Effector CD4-positive, alpha-beta T cell (primary cell): ENCODE results near the gene RPS8.
"Not testable (repeated sequence)": the region's sequence is repeated elsewhere in the genome, so short reads cannot be mapped to it uniquely, and the experiment has no call there.

Experiments used
- DNase-seq: peaks from one replicate; pipeline ENCODE4 v3.0.0-alpha.2; 2020

The RPS8 gene

DNA sequence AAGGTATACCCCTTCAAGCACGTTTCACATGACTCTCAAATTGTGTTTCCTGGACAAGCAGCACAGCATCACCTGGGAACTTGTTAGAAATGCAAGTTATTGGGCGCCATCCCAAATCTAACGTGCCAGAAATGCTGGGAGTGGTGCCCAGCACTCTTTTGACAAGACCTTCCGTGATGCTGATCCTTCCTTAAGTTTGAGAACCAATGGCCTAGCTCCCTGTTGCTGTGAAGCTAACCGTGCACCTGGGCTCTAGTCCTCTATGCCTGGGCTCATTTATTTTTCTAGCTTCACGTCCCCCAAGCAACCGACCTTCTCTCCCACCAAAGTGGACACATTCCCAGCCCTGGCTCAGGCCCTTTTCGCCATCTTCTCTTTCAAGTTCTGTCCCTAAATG is 8.4 kb downstream of the RPS8 start:
- DNase-seq = no peak

DNA sequence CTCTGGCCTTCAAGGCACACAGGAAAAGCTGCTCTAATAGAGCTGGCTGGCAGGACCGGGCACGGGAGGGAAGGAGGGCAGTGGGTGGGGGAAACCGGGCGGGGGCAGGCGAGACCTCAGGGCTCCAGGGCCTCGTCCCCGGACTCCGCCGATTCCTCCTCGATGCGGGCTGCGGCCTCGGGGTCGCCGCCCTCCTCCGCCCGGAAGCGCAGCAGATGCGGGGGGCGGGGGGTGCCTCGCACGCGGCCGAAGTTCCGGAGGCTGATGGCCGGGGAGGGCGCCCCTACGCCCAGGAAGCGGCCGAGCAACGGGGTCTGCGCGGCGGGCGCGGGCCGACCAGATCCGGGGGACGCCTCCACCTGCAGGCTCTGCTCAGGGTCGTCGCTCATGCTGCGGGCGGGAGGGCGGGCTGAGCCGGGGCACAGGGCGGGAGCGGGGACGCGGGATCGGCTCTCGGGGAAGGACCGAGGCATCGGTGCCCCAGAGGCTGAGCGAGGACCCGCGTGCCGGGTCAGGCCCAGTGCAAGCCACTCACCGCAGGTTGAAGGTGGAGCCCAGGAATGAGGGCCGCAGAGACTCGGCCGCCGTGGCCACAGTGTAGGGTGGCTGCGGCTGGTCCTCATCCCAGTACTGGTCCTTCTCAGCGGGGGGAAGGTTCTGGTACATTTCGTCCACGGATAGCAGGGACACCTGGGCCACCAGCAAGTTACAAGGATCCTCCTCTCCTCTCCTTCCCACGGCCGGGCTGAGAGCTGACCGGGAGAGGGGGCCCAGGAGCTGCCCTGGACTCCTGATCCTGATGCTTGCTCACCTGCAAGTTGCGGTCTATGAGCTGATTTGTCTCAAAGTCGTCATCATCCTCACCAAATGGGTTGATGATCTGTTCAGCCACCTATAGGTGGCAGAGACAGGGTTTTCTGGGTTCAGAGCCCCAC is 9.0 kb downstream of the RPS8 start:
- DNase-seq = no peak

DNA sequence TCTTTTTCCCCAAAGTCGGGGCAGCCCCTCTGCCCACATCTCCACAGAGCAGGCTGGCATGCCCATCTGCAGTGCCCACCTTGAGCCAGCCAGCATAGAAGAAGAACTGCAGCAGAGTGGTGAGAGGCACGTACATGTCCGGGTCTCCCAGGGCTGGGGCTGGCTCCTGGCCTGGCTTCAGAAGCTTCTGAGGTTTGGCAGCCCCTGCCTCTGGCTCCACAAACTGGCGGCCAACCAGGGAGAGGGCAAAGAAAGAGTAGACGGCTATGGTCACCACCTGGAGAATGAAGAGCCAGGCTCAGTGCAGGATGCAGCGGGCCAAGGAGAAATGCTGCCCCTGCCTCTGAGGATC is 9.7 kb downstream of the RPS8 start:
- DNase-seq = no peak

DNA sequence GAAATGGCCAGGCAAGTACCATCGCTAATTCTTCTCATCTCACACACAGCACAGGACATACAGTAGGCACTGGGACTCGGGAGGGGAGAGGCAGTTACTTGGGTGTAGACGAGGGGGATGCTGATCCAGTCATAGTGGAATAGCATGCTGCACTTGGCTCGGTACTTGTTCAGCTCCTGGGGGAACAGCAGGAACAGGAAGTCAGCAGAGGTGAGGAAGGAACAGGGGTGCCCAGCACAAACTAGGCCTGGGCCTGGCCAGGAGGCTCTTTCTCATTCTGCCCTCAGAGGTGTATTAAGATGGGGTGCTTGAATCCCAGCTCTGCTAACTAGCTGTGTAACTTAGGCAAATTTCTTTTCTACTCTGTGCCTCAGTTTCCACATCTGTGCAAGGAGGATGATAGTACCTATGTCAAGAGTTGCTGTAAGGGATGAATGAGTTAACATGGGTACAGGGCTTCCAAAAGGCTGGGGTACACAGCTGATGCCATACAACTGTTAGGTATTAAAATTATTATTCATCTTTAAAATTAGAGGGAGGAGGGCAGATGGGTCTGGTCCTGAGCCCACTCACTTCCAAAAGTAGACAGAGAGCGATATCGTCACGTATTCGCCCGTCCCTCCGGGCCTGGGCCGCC is 10.3 kb downstream of the RPS8 start:
- DNase-seq = no peak

DNA sequence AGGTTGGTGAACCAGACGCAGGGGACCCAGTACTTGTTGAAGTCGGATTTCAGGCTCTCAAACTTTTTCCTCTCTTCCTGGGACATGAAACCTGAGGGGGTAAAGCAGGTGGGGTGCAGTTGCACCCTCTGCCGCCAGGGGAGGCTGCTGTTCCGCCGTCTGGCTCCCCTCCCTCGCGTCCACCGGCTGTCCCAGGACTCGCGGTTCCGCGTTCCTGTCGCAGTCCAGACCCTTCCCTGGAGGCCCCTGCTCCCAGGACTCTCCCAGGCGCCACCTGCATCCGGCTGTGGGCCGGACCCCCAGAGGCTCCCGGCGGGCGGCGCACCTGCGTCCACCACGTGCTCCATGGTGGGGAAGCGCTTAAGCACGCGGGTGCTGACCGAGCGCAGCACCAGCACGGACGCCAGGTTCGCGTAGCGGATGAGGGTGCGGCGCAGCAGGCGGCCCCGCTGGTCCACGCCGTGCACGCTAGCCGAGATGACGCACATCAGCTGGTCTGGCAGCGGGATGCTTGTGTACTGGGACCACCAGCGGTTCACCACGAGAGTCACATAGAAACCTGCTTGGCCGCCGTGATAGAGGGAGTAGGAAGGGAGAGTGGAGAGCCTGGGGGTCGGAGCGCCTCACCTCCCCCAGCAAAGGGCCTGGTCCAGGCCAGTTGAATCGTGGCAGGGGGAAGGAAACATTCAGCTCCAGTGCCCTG is 10.9 kb downstream of the RPS8 start:
- peak; percentile 71 for DNase-seq

DNA sequence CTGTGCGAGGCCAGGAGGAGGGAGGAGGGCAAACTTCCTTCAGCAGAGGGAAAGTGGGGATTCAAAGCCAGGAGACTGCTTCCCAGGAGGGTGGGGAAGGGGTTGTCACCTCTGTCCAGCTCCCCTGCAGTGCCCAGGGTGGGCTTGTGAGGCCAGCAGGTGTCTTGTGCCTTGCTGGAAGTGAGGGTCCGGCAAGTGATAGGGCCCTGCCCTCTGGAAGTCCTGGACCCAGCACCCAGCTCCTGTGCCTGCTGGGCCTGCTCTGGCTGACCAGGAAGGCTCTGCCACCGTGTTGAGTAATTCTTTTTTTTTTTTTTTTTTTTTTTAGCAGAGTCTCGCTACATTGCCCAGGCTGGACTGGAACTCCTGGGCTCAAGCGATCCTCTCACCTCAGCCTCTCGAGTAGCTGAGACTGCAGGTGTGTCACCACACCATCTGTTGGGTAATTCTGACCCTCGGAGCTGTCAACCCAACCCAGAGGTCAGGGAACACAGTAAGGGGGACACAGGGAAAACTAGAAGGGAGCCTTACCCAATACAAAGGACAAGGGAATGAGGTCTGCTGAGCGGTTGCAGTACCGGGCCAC is 11.6 kb downstream of the RPS8 start:
- DNase-seq = no peak

DNA sequence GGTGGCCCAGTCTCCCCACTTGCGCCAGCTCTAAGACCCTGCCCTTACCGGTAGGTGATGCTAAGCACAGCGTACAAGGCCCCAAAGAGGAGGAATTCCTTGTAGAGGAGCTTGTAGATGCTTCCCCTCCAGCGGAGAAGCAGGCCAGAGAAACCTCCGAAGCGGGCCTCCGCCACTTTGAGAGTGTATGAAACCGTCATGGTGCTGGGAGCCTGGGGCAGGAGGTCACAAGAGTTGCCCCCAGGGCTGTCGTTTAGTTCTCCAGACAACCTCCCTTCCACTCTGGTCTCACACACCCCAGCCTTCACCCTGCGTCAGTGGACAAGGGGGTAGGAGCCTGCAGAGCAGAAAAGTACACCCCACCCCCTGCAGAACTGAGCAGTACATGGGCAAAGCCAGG is 12.2 kb downstream of the RPS8 start:
- no peak for DNase-seq

DNA sequence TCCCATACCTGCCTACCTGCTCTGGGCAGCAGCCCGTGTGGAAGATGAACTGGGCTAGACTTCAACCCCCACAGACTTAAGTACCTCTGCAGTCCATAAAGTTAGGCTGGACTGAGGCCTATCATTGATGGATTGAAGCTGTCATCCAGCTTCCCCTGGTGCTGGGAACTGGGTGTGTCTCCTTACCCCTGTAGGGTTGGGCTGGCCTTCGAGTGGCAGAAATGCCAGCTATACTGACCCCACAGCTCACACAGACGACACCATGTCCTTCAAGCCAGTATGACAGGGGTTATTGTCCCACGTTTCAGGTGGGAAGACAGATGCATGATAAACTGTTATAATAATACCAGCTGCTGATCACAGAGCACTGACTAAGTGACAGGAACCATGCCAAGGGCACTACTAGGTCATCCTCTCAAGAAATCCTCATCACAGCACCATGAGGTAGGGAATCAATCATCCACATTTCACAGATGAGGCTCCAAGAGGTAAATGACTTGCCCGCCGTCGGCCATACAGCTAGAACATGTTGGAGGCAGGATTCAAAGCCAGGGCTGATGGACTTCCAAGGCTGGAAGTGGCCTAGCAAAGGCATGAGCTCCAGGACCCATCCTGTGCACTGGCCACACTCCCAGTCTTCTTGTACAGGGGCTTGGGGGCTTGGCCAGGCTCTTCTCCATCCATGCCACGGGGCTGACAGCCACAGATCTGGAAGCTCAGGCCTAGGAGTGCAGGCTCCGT is 12.9 kb downstream of the RPS8 start, which contains the start of gene BEST4:
Gene BEST4 (minus strand): TSS at position 51 of the 741 bp plus-strand sequence. CDS start 465 bp downstream, outside the sequence.
- no peak for DNase-seq

DNA sequence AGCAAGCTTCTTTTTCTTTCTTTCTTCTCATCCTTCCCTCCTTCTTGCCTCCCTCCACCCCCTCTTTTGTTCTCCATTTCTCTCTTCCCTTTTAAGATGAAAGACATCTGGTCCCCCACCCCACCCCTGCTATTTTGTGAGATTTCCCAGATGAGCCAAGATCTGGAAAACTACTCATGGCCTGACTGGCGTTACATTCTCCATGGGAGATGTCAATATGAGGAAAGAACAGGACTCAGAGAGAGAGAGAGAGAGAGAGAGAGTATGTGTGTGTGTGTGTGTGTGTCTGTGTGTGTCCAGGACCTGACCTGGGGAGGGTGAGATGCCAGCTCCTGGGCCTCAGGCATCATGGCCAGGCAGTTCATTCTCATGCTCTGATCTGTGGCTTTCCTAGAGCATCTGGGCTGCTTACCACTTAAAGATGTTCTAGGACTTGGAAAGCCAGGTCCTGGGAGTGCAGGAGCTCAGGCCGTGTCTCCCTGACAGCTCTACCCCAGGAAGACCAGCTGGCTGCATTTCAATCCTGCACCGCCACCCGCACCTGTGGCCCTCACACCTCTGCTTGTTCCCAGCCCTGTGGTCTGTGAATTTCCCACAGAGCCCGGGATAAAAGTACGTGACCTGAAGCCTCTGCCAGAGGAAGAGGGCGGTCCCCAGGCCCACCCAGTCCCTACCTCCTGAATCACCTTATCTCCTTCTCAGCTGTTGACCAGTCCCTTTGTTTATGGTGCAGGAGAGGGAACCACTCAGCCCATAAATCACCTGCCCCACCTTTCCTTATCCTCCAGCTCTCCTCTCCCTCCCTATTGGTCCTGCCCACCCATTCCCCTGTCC is 15.8 kb downstream of the RPS8 start:
- no peak for DNase-seq

DNA sequence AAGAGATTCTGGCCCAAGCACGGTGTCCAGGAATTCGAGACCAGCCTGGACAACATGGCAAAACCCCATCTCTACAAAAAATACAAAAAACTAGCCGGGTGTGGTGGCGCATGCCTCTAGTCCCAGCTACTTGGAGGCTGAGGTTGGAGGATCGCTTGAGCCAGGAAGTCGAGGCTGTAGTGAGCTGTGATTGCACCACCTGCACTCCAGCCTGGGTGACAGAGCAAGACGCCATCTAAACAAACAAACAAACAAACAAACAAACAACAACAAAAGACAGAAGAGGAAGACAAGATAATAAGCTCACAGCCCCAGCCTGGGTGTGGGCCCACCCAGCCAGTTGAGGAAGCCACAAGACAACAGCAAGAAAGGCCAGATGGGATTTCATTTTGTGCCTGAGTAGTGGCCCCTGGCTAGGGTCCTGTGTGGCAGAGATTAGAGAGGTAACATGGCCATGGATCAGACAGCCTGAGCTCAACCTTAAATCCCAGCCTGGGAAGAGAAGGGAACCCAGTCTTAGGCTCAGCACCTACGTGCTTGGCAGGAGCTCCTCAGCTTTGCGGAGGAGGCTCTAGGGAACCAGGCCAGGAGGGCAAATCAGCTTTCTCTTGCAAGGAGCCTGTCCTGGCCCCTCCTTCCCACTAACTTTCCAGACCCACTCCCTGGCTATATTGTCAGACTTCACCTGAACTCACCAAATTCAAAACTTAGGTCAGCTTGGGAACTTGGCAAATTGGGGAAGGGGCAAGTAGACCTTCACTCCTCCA is 17.6 kb downstream of the RPS8 start:
- DNase-seq = no peak

DNA sequence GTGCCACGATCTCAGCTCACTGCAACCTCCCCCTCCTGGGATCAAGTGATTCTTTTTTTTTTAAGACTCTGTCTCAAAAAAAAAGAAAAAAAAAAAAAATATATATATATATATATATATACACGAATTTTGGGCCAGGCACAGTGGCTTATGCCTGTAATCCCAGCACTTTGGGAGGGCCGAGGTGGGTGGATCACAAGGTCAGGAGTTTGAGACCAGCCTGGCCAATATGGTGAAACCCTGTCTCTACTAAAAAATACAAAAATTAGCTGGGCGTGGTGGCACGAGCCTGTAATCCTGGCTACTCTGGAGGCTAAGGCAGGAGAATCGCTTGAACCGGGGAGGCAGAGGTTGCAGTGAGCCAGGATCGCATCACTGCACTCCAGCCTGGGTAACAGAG is 22.5 kb downstream of the RPS8 start:
- not testable (repeated sequence) for DNase-seq

DNA sequence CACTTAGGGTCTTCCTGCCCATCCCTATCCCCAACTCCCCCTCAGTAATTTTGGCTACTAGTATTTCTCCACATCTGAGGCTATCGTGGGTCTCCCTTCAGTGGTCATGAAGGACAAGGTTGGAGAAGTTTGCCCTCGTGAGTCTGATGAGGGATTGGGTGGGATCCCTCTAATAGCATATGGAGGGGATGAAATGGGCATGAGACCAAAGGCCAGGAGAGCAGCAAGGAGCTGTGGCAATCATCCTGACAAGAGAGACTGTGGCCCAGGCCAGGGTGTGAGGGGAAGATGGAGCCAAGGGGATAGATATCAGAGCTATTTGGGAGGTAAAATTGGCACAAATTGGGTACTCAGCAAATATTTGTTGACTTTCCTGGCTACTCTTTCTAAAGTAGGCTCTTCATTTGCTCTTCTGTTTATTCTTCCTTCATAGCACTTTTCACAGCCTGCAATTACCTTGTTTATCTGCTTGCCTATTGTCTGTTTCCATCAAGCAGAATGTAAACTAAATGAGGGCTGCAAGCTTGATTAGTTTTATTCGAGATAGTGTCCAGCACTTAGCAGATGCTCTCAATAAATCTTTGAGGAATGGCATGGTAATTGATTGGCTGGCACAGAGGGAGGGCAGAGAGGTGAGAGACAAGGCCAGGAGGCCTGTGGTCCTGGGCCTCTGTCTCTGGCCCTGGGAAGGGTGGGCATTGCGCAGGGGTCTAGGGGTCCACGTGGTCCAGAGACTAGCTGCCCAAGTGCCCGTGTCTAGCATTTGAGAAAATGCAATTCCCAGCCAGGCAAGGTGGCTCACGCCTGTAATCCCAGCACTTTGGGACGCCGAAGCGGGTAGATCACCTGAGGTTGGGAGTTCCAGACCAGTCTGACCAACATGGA is 23.4 kb downstream of the RPS8 start:
- DNase-seq = no peak

DNA sequence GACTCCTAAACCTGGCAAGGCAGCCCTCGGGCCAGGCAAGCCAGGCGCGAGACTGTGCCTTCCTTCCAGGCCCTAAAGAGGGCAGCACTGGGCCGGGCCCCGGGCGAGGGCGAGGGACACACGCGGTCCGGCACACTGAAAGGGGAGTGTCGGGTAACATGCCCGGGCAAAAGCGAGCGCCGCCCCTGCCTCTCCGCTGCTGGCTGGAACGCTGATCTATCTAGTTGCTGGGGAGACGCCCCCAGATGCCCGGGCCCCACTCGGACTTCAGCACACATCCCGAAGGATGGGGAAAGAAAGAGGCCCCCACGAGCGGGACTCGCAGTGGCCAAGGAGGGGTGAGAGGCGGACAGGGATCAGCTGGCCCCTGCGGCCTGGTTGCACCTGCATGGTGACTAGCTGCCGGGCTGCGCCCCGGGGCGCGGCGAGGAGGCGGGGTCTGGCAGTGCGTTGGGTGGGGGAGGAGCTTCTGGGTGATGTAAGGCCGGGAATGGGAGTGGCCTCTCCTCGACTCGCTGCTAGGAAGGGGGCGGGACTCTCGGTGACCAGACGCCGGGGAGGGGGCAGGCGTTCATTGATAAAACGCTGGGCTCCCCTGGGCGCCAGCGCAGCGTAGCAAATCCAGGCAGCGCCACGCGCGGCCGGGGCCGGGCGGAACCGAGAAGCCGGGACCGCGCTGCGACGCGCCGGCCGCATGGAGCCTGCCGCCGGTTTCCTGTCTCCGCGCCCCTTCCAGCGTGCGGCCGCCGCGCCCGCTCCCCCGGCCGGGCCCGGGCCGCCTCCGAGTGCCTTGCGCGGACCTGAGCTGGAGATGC is 24.6 kb downstream of the RPS8 start, which contains the start of gene PLK3:
Gene PLK3 (plus strand): TSS at position 608 of the 815 bp plus-strand sequence. CDS start 87 bp downstream, at position 695.
- peak; percentile 97 for DNase-seq

DNA sequence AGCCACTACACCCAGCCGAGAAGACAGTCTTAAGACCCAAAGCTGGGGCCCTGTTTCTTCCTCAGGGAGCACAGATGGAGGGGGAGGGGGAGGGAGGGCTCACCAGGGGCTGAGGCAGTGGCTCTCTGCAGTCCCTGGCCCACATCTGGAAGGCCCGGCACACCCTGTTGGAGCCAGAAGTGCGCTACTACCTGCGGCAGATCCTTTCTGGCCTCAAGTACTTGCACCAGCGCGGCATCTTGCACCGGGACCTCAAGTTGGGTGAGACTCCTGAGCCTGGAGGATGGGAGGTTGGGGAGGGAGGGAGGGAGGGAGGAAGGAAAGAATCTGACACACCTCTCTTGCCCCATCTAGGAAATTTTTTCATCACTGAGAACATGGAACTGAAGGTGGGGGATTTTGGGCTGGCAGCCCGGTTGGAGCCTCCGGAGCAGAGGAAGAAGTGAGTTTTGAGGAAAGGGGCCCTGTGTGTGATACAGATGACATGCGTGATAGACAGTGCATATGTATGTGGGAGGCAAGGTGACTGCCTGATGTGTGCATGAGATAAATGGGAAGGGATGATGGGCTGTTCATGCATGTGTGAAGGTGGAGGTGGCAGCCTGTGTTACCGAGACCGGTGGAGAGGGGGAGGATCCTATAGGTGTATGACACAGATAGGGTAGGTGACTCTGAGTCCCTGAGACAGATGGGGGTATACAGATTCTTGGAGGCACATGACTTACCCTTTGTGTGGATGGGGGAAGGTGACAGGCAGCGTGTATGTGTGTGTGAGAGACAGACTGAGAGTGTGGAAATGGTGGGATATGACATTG is 26.4 kb downstream of the RPS8 start:
- DNase-seq = peak; percentile 33

DNA sequence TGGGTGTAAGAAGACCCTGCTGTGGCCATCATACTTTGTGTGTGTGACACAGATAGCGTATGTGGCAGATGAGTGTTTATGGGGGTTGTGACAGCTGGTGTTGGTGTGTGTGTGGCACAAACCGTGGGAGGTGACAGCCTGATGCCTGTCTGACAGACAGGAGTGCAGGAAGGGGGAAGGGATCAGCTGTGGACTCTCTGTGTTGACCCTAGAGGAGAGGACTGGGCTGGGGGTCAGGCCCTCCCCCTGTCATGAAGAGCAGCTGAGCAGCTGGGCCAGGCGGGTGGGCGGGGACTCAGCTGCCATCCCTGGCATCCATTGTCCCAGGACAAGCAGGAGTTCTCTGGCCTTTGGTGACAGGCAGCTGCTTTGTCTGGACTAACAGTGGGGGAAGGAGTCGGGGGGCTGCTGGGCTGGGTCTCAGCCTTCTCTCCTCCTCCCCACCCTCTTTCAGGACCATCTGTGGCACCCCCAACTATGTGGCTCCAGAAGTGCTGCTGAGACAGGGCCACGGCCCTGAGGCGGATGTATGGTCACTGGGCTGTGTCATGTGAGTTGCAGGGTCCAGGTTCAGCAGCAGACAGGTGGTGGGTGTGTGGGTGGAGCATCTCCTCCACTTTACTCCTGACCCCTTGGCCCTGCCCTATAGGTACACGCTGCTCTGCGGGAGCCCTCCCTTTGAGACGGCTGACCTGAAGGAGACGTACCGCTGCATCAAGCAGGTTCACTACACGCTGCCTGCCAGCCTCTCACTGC is 27.1 kb downstream of the RPS8 start:
- DNase-seq = no peak

DNA sequence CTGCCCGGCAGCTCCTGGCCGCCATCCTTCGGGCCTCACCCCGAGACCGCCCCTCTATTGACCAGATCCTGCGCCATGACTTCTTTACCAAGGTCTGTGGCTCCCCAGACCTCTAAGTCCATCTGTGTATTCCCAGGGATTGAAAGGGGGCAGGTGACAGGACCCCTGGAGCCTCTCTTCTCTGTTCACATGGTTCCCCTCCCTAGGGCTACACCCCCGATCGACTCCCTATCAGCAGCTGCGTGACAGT is 27.6 kb downstream of the RPS8 start:
- DNase-seq = no peak
